Kasumi-1 (cell line): ENCODE measurements around the gene RAMP3.
"Not testable (repeated sequence)": the region's sequence is repeated elsewhere in the genome, so short reads cannot be mapped to it uniquely, and the experiment has no call there.

ENCODE experiments used
- DNase-seq, 2 experiments: peaks; one replicate each; lab custom pipeline; 2025; lab: John Stamatoyannopoulos, UW

The RAMP3 gene

GRCh38 chr7:45132708-45133320 is 24.8 kb upstream of the RAMP3 start:
- DNase-seq = peak in 1 of 2 experiments; percentile 21

- no peak for DNase-seq
Measured at GRCh38 chr7:45133352-45133751, 24.2 kb upstream of the RAMP3 start.

- DNase-seq = no peak
Measured at GRCh38 chr7:45133877-45134276, 23.7 kb upstream of the RAMP3 start.

GRCh38 chr7:45136106-45137060 is 21.2 kb upstream of the RAMP3 start:
- peak; percentile 95 to 96 for DNase-seq

- no peak for DNase-seq
Measured at GRCh38 chr7:45138433-45139267, 18.9 kb upstream of the RAMP3 start.

- peak; percentile 36 to 38 for DNase-seq
Measured at GRCh38 chr7:45140827-45141226, 16.8 kb upstream of the RAMP3 start.

GRCh38 chr7:45143616-45144015 is 14.0 kb upstream of the RAMP3 start:
- DNase-seq = no peak

- no peak for DNase-seq
Measured at GRCh38 chr7:45145881-45146280, 11.7 kb upstream of the RAMP3 start.

- DNase-seq = no peak
Measured at GRCh38 chr7:45146531-45147379, 10.8 kb upstream of the RAMP3 start.

- DNase-seq = no peak
Measured at GRCh38 chr7:45147858-45148652, 9.5 kb upstream of the RAMP3 start.

- no peak for DNase-seq
Measured at GRCh38 chr7:45148653-45148973, 9.0 kb upstream of the RAMP3 start.

GRCh38 chr7:45149606-45150005 is 8.0 kb upstream of the RAMP3 start:
- DNase-seq = no peak

GRCh38 chr7:45150199-45150598 is 7.4 kb upstream of the RAMP3 start:
- no peak for DNase-seq

- no peak for DNase-seq
Measured at GRCh38 chr7:45151131-45151684, 6.4 kb upstream of the RAMP3 start.

GRCh38 chr7:45151967-45152366 is 5.6 kb upstream of the RAMP3 start:
- no peak for DNase-seq

GRCh38 chr7:45153233-45153632 is 4.4 kb upstream of the RAMP3 start:
- DNase-seq = no peak

GRCh38 chr7:45153861-45154260 is 3.7 kb upstream of the RAMP3 start:
- DNase-seq = not testable (repeated sequence)

- DNase-seq = no peak
Measured at GRCh38 chr7:45155357-45155900, 2.2 kb upstream of the RAMP3 start.

GRCh38 chr7:45155941-45156340 is 1.6 kb upstream of the RAMP3 start:
- no peak for DNase-seq
